ENCODE data around the gene S1PR4.

S1PR4 gene

DNA sequence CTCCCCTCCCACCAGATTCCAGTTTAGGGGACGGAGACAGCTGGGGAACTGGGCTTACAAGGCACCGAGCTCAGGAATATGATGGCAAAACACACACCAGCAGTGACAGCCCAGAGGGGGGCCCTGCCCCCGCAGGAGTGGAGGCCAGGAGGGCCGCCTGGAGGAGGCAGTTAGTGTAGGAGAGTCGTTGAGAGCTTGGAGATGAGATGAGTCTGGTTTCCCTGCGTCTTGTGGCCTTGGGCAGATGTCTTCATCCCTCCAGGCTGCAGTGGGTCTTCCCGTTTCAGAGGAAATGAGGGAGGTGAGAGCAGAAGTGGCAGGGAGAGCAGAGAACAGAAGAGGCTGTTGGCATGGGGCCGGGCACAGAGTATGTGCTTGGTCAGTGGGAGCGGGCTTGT lies 50.8 kb downstream of the S1PR4 start:
- no peak for DNase-seq (ENCODE audit: low read depth)
- TF ChIP-seq, protein P1, sequence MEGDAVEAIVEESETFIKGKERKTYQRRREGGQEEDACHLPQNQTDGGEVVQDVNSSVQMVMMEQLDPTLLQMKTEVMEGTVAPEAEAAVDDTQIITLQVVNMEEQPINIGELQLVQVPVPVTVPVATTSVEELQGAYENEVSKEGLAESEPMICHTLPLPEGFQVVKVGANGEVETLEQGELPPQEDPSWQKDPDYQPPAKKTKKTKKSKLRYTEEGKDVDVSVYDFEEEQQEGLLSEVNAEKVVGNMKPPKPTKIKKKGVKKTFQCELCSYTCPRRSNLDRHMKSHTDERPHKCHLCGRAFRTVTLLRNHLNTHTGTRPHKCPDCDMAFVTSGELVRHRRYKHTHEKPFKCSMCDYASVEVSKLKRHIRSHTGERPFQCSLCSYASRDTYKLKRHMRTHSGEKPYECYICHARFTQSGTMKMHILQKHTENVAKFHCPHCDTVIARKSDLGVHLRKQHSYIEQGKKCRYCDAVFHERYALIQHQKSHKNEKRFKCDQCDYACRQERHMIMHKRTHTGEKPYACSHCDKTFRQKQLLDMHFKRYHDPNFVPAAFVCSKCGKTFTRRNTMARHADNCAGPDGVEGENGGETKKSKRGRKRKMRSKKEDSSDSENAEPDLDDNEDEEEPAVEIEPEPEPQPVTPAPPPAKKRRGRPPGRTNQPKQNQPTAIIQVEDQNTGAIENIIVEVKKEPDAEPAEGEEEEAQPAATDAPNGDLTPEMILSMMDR (conservative IDR thresholded peaks at IDR 0.05; ENCODE audit: low read depth, low read length), result no peak
- no peak overlapping the region for H3K4me3 ChIP-seq (ENCODE audit: low read depth, low read length)
